HG03135 (cell line): ENCODE measurements around the gene ARHGAP25.

Experiments
- ATAC-seq: cut with Tn5 transposase; IDR thresholded peaks from one replicate; pipeline ENCODE4 v1.9.1; 2021; ENCODE audit warnings: mild to moderate bottlenecking, moderate library complexity; ENCODE audit not compliant: unreplicated experiment

Gene ARHGAP25

GRCh38 chr2:68764806-68765311 lies 30.2 kb downstream of the ARHGAP25 start:
- no peak for ATAC-seq

GRCh38 chr2:68765739-68766375 lies 31.2 kb downstream of the ARHGAP25 start:
- no peak for ATAC-seq

DNA sequence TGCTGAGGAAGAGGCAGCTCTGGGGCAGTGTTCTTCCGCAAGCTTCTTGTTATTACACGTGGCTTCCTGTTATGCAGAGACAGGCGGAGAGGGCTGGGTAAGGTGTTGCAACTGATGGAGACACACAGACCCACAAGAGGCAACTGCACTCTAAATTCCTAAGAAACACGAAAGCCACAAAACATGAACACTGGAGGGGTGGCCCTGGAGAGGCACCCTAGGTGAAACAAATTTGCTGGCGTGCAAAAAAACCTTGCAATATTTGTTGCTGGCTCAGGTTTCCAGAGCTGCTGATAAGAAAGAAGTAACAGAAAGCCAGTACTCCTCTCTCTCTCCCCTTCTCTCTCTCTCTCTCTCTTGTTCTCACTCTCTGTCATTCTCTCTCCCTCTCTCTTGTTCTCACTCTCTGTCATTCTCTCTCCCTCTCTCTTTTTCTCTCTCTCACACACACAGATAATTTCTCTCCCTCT lies 31.8 kb downstream of the ARHGAP25 start:
- no peak for ATAC-seq

- no peak for ATAC-seq
Observed at GRCh38 chr2:68767031-68767961, 32.7 kb downstream of the ARHGAP25 start.

- ATAC-seq, result no peak
Observed at GRCh38 chr2:68767996-68768395, 33.4 kb downstream of the ARHGAP25 start.

DNA sequence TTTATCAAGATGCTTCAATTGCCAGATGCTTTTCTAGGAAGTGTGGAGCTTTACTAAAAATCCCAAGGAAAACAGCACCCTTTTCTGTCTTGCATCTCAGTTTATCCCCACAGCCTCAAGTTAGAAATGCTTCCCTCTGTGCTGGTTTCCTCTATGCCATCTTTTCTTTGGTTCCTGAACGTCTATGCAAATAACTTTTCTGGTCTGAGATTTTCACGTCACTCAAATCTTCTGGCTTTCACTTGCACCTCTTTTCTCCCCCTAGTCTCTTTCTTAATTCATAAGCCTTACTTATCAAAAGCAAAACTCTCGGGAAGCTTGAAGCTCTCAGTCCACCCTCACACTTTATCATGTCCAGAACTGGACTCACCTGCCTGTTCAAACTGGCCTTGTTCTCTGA lies 33.9 kb downstream of the ARHGAP25 start:
- no peak for ATAC-seq

- ATAC-seq, result no peak
Observed at GRCh38 chr2:68768951-68769350, 34.3 kb downstream of the ARHGAP25 start.

- no peak for ATAC-seq
Observed at GRCh38 chr2:68769586-68770270, 35.1 kb downstream of the ARHGAP25 start.

DNA sequence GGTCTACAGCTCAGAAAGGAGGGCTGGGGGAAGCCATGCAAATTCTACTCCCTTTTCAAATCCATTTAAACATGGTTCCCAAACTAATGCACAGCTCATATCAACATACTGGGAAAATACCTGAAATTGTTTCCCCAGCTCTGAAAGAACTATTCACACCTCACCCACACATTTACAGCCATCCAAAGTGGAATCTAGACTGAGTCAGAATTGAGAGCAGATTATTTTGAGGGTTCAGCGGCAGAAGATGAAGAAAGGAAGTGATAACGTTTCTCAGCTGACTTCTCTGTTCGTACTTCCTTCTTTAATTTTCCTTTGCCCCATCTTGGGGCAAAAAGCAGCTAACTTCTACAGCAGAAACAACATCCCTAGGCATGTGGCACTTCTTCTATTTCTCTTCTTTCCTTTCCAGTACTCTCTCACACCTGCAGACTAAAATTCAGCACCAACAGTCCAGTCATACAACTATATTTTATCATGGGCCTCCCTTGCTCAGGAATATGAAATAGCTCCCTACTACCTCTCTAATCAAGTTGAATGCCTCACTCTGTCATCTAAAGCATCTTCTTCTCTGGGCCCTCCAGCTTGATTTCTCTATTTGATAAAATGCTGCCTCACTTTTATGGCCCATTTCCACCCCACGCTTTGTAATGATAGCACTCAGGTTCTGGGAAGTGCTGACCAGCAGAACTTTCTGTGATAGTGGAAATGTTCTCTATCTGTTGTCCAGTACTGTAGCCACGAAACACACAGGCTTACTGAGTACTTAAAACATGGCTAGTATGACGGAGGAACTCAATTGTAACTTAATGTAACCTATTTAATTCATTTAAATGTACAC lies 35.9 kb downstream of the ARHGAP25 start:
- ATAC-seq, result no peak

GRCh38 chr2:68771211-68771751 lies 36.7 kb downstream of the ARHGAP25 start:
- ATAC-seq, result no peak

DNA sequence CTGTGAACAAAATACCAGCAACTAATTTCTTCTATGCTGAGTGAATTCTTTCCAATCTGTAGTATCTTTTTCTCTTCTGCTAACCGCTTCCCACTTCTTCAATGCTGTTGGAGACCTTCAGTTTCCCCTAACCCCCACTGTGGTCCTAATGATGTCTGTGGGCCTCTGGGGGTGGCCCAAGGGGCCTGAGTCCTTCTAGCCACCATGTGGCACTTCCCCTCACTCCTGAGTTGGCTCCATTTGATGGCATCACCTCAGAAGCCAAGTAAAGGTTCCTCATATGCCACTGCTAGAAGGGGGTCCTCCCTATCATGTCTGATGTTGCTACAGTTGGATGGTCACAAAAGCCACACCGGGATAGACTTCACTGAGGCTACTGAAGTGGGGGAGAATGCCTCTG lies 37.5 kb downstream of the ARHGAP25 start:
- no peak for ATAC-seq

DNA sequence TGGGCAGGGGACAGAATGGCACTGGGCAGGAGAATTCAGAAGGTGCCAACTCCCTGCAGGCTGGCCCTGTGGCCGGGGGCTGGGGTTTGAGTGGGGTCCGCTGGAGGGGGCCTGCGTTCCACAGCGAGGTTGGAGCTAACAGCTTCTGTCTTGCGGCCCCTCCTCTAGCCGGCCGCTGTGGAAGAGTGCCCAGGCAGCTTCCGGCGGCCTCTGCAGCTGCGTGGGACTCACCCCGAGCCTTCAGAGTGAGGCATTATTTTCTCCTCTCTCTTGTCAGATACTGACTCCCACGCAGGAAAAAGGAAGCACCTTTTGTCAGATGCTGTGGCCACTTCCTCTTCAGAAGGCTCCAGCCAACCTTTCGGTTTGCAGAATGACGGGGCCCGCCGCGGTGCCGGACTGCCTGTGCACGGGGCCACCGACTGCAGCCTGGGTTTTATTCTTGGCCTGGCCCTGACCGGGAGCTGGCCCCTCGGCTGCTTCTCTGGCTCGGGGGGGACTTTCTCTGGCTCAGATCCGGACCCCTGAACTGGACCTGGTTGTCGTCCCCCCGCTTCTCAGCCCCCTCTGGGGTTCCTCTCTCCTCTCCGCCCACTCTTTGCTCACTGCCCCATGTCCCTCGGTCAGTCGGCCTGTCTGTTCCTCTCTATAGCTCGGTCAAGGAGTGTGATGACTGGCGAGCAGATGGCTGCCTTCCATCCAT lies 40.1 kb downstream of the ARHGAP25 start:
- ATAC-seq, result peak; percentile 92

DNA sequence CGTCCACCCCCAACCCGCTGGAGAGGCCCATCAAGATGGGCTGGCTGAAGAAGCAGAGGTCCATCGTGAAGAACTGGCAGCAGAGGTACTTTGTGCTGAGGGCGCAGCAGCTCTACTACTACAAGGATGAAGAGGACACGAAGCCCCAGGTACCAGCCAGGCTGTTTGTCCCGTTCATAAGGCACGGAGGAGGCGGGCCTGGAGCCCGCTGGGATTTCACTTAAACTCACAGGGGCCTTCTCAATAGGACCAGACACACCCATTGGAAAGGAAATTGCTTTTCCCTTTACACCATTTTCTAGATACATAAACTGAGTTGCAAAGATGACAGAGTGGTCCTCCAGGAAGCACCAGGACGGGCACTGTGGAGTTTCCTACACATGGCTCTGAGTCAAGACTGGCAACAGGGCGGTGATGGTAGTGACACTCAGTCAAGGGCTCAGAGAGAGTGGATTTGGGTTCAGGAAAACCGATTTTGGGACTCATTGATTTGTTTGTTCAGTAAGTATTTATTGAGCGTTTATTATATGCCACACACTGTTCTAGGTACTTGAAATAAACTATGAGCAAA lies 40.7 kb downstream of the ARHGAP25 start:
- no peak for ATAC-seq

- no peak for ATAC-seq
Observed at GRCh38 chr2:68776124-68776523, 41.5 kb downstream of the ARHGAP25 start.

GRCh38 chr2:68779595-68779994 lies 45.0 kb downstream of the ARHGAP25 start:
- no peak for ATAC-seq

DNA sequence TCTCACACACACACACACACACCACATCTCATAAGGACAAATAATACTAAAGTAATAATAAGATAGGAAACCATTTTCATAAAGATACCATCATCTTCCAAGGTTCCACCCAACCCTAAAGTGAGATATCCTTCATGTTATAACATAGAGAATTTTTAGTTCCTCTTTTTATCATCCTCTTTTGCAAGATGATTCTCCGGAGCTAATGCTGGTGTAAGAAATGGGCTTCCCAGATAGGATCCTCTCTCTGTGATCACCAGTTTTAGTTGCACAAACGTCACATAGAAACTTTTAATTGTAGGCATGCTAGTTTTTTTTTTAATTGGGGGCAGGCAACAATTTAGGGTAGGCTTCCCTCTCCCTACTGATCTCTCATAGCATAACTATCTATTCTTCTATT lies 49.6 kb downstream of the ARHGAP25 start:
- ATAC-seq, result no peak

GRCh38 chr2:68784915-68785314 lies 50.3 kb downstream of the ARHGAP25 start:
- ATAC-seq, result no peak

GRCh38 chr2:68787356-68787755 lies 52.7 kb downstream of the ARHGAP25 start:
- ATAC-seq, result no peak

- ATAC-seq, result peak; percentile 100
Observed at GRCh38 chr2:68789603-68790002, 55.0 kb downstream of the ARHGAP25 start.
